ENCODE data around the gene ZFHX3. TPM values are rescaled to one million over a fixed set of nuclear protein-coding genes. Genes with fewer than 3 reads are reported as not detected.

The ZFHX3 gene
- total and polyA plus RNA-seq, 10 of the 15 experiments (the other 5 are each of a cell fraction or from before 2014, with no cell fraction given) = 0.68 to 8.6 (median 2.0) TPM

DNA sequence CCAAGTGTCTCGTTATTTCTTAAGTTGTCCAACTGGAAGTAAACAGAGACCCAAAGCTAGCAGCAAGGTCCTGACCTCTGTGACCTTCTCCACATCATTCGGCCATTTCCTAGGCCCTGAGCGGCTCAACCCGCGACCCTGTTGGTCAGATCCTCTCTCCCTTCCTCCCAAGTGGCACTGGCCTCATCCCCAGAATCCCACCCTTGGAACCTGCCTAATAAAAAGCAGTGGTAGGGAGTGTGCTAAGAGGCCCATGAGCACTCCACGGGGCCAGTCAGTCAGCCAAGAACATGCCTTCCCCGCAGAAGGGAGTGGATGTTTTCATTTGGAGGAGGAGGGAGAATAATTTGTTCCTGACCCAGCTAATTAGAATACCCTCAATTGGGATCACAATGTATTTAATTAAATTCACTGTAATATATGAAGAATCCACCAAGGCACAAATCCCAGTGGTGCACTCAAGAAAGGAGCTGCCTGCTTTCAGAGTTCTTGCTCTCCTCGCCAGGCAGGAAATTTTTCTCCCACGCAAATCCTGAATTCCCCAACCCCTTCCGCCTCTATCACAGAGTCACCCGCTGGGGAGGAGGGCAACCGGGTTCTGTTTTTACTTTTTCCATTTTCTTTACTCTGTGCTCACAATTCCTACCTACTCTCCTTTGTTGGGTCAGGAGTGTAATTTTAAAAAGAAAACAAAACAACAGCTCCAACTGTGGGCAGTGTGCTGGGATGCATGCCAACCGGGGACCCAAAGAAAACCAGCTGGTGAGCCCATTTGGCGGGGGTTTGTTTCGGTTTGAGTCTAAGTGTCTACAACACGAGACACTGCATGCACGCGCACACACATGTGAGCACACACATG is 153.4 kb downstream of the ZFHX3 start:
- Histone ChIP-seq H2AFZ (ENCODE audit: control insufficient read depth, low read depth, low read length) (no peak overlapping the region), H3K4me1 (ENCODE audit: control insufficient read depth, insufficient read depth, low read length) (no peaks in the 10 kb centered on the region), H3K27ac (ENCODE audit: control insufficient read depth, insufficient read depth) (no peak overlapping the region), H3K4me3 (no peak overlapping the region), H3K9me3 (replicated peaks; ENCODE audit: control insufficient read depth, insufficient read depth, low read length) (peaks cover 5% of the 10 kb centered on the region; the same call in 2 of the 3 replicates), H3K79me2 (ENCODE audit: control insufficient read depth, insufficient read depth, low read length) (no peaks in the 10 kb centered on the region), H3K36me3 (ENCODE audit: control insufficient read depth in 2 of 2, insufficient read depth in 2 of 2, low read length in 1 of 2) (peaks cover 0 to 11% of the 10 kb centered on the region in 2 experiments; a peak in 2 of 4 replicates), H3K4me2 (ENCODE audit: control insufficient read depth, insufficient read depth) (no peak overlapping the region), H4K20me1 (ENCODE audit: control insufficient read depth, insufficient read depth) (no peaks in the 10 kb centered on the region), H3K27me3 (replicated peaks in 1 of 2; ENCODE audit: control insufficient read depth in 2 of 2, insufficient read depth in 2 of 2, low read length in 1 of 2) (no peaks in the 10 kb centered on the region), H3K9ac (ENCODE audit: control insufficient read depth, insufficient read depth, low read length) (no peak overlapping the region)
- intact Hi-C loops (cut with micrococcal nuclease; ENCODE audit: unreplicated experiment) (no loop called here), in situ Hi-C loops (cut with MboI) (no loop called here)
- no peak for TF ChIP-seq RELA (IDR thresholded peaks at IDR 0.05; ENCODE audit: borderline replicate concordance, partially characterized antibody)
- TF ChIP-seq RB1 (IDR thresholded peaks at IDR 0.05; ENCODE audit: borderline replicate concordance) = no peak
- TF ChIP-seq STAT3 (IDR thresholded peaks at IDR 0.05; ENCODE audit: low read depth, low read length) = no peak
- no peak for TF ChIP-seq BCL11A (IDR thresholded peaks at IDR 0.05; ENCODE audit: low read depth, low read length)
- TF ChIP-seq, protein P1, sequence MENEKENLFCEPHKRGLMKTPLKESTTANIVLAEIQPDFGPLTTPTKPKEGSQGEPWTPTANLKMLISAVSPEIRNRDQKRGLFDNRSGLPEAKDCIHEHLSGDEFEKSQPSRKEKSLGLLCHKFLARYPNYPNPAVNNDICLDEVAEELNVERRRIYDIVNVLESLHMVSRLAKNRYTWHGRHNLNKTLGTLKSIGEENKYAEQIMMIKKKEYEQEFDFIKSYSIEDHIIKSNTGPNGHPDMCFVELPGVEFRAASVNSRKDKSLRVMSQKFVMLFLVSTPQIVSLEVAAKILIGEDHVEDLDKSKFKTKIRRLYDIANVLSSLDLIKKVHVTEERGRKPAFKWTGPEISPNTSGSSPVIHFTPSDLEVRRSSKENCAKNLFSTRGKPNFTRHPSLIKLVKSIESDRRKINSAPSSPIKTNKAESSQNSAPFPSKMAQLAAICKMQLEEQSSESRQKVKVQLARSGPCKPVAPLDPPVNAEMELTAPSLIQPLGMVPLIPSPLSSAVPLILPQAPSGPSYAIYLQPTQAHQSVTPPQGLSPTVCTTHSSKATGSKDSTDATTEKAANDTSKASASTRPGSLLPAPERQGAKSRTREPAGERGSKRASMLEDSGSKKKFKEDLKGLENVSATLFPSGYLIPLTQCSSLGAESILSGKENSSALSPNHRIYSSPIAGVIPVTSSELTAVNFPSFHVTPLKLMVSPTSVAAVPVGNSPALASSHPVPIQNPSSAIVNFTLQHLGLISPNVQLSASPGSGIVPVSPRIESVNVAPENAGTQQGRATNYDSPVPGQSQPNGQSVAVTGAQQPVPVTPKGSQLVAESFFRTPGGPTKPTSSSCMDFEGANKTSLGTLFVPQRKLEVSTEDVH (IDR thresholded peaks at IDR 0.05; ENCODE audit: low read depth, partially characterized antibody) = no peak
- no peak for TF ChIP-seq KDM1A (IDR thresholded peaks at IDR 0.05; ENCODE audit: borderline replicate concordance)
- TF ChIP-seq, protein P2, sequence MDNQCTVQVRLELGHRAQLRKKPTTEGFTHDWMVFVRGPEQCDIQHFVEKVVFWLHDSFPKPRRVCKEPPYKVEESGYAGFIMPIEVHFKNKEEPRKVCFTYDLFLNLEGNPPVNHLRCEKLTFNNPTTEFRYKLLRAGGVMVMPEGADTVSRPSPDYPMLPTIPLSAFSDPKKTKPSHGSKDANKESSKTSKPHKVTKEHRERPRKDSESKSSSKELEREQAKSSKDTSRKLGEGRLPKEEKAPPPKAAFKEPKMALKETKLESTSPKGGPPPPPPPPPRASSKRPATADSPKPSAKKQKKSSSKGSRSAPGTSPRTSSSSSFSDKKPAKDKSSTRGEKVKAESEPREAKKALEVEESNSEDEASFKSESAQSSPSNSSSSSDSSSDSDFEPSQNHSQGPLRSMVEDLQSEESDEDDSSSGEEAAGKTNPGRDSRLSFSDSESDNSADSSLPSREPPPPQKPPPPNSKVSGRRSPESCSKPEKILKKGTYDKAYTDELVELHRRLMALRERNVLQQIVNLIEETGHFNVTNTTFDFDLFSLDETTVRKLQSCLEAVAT (IDR thresholded peaks at IDR 0.05) = no peak
- TF ChIP-seq MYC (IDR thresholded peaks at IDR 0.05; ENCODE audit: insufficient read depth, insufficient read length, insufficient replicate concordance, low read length, severe bottlenecking) = no peak
- TF ChIP-seq CHD2 (IDR thresholded peaks at IDR 0.05; ENCODE audit: borderline replicate concordance, low read depth, low read length) = no peak
- TF ChIP-seq PAX8 (IDR thresholded peaks at IDR 0.05) = no peak
- no peak for TF ChIP-seq CREM (IDR thresholded peaks at IDR 0.05; ENCODE audit: low read depth)
- no peak for TF ChIP-seq JUNB (IDR thresholded peaks at IDR 0.05)
- no peak for TF ChIP-seq SMARCA5 (IDR thresholded peaks at IDR 0.05)
- POLR2A ChIA-PET = no interaction called here
- SMC1A ChIA-PET (ENCODE audit: uncharacterized antibody, unreplicated experiment) = interaction anchor here (0.7 kb wide), 1 partner anchor 38 kb away, joined by 4 read pairs; no protein-coding TSS in a partner anchor
- FAIRE-seq = no peak
- no TSS peak for BruUV-seq (replicated peaks)
- no peak for DNase-seq (ENCODE audit: low read depth, low spot score)
- ATAC-seq = no peak
- CTCF ChIA-PET = interaction anchor here (2.0 kb wide), 1 partner anchor 62 kb away, joined by 6 read pairs; no protein-coding TSS in a partner anchor
- RAD21 ChIA-PET (ENCODE audit: unreplicated experiment) = no interaction called here
- WGBS (ENCODE audit: insufficient coverage, insufficient replicate concordance, low lambda C conversion rate, missing lambda C conversion rate) = 75% methylated on average over 18 of the region's 18 CpGs
